Measurements from ENCODE around the gene KIAA1755. TPM values are rescaled to one million over a fixed set of nuclear protein-coding genes. Genes with fewer than 3 reads are reported as not detected.
A peak's percentile ranks its signal among the peaks of the same experiment; 100 is the strongest.

Gene KIAA1755
- total RNA-seq, 1 donor from 2014 or later, result 15.2 TPM

DNA sequence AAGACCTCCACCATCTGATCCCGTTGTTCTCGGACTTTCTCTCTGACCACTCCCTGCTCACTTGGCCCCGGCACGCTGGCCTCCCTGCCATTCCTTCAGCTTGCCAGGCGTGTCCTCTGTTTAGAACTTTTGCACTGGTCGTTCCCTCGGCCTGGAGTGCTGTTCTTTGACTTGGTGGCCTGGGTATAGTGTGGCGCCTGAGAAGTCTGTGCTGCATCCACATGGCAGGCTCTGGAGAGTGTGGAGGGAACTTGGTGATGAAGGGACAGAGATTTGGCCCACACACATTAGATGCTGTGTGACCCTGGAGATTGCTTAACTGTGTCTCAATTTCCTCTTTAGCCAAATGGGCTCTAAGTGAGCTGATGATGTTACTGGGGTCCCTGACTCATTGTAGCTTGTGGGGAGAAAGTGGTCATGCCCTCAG, 82.5 kb downstream of the KIAA1755 start:
- intact Hi-C loops (cut with DNase I), result no loop called here
- Histone ChIP-seq H3K9me3 (no peaks in the 10 kb centered on the region), H3K36me3 (no peaks in the 10 kb centered on the region), H3K27me3 (no peaks in the 10 kb centered on the region), H3K4me3 (no peak overlapping the region), H3K4me1 (peaks cover 0 to 5% of the 10 kb centered on the region in 2 donors), H3K27ac (no peak overlapping the region)
- no peak for DNase-seq (ENCODE audit: low spot score in 2 of 2)
- TF ChIP-seq, protein P1, sequence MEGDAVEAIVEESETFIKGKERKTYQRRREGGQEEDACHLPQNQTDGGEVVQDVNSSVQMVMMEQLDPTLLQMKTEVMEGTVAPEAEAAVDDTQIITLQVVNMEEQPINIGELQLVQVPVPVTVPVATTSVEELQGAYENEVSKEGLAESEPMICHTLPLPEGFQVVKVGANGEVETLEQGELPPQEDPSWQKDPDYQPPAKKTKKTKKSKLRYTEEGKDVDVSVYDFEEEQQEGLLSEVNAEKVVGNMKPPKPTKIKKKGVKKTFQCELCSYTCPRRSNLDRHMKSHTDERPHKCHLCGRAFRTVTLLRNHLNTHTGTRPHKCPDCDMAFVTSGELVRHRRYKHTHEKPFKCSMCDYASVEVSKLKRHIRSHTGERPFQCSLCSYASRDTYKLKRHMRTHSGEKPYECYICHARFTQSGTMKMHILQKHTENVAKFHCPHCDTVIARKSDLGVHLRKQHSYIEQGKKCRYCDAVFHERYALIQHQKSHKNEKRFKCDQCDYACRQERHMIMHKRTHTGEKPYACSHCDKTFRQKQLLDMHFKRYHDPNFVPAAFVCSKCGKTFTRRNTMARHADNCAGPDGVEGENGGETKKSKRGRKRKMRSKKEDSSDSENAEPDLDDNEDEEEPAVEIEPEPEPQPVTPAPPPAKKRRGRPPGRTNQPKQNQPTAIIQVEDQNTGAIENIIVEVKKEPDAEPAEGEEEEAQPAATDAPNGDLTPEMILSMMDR (IDR thresholded peaks at IDR 0.05), result no peak

DNA sequence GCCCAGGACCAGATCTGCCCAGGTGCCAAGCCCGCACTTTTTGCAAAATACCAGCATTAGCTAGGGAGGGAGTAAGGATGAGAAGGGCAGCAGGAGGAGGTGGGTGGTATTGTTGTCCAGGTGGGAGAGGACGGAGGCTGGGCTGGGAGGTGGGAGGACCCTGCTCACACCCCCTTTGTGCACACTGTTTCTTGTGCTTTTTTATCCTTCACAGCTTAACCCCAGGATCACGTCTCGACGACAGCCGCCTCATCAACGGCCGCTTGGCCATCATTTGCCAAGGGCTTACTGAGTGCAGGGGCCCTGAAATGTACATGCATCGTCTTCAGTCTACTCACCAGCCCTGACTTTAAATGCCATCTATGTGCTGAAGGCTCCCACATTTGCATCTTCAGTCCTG, 83.3 kb downstream of the KIAA1755 start:
- Histone ChIP-seq H3K27ac (no peak overlapping the region), H3K27me3 (no peaks in the 10 kb centered on the region), H3K36me3 (no peaks in the 10 kb centered on the region), H3K4me3 (no peak overlapping the region), H3K9me3 (no peaks in the 10 kb centered on the region), H3K4me1 (peaks cover 0 to 5% of the 10 kb centered on the region in 2 donors)
- TF ChIP-seq, protein P1 (IDR thresholded peaks at IDR 0.05), result no peak
- intact Hi-C loops (cut with DNase I), result no loop called here
- DNase-seq (ENCODE audit: low spot score in 2 of 2), result no peak

DNA sequence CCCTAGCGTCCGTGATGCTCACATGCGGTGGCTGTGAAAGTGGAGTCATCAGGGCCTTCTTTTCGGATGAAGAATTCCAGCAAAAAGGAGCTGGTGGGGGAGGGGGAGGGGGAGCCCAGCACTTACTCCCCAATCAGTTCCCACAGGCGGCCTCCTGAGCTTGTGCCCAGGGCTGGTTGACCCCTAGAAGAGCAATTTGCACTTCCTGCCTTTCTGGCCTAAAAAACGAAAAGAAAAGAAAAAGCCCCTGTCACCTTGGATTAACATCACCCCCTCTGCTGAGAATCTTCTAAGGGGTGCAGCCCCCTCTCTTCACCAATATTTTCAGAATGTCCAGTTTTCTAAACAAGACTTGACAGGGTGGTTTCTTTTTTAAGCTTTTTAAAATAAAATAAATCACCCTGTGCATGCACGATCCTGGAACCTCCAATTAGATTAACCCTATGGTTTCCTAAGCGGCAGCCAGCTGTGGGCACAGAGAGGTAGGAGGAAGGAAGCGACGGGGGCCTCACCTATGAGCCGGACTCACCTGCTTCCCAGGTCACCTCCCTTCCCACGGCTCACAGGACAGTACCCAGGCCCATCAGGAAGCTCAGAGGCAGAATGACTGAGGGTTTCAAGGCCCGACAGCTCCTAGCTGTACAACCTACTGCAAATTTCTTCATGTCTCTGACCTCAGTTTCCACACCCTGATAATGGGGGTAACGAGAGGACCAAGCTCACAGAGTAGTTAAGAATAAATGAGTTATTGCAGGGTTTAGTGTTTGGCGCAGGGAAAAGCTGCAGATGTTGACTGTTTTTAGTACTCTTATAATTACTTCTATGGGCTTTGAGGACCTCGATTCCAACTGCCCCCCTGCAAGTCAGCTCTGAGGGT, 85.0 kb downstream of the KIAA1755 start:
- no peak for DNase-seq (ENCODE audit: low spot score in 2 of 2)
- no peaks in the 10 kb centered on the region for H3K9me3 ChIP-seq
- H3K27me3 ChIP-seq, result no peaks in the 10 kb centered on the region
- no peak overlapping the region for H3K27ac ChIP-seq
- TF ChIP-seq, protein P1 (IDR thresholded peaks at IDR 0.05), result no peak
- H3K4me3 ChIP-seq, result no peak overlapping the region
- peaks cover 4 to 5% of the 10 kb centered on the region in 2 donors for H3K4me1 ChIP-seq
- intact Hi-C loops (cut with DNase I), result no loop called here
- no peaks in the 10 kb centered on the region for H3K36me3 ChIP-seq

DNA sequence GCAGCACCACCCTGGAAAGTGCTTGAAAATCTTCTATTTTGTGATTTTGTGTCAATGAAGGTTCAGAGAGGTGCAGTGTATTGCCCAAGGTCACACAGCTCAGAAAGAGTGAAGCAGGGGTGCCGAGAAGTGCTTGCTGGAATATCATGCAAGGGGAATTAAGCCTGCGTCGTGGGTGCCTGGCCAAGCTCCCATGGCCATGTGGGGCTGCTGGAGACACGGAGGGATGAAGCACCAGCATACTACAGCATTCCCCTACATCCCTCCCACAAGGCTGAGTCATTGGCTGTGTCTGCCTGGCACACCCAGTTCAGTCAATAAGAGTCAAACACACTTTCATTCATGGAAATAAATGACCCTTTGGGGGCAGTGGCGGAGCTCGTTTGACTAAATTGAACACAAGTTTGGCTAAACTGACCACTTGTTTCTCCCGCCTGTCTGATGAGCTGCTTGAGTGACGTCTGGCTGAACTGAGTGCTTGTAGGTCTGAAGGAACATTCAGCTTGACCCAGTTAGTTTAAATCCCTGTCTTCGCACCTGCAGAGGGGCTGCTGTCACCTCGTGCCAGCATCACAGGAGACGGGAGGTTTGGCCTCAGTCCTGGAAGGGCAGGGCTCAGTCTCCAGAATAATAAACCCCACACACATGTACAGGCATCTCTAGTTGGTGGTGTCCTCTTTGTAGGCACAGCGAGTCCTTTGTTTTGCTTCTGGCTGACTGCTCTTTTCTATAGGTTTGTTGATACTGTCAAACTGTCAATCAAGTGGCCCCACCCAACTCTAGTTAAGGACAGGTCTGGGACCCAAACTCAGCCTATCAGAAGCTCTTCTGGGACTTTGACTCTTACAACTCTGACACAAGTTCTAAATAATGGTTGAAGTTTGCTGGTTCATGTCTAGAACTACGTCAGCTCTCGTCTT, 87.0 kb downstream of the KIAA1755 start:
- Histone ChIP-seq H3K27me3 (no peaks in the 10 kb centered on the region), H3K4me1 (peaks cover 9 to 12% of the 10 kb centered on the region in 2 donors), H3K9me3 (no peaks in the 10 kb centered on the region), H3K4me3 (no peak overlapping the region), H3K36me3 (no peaks in the 10 kb centered on the region), H3K27ac (peak overlapping the region in 1 of 2 donors; percentile 26)
- intact Hi-C loops (cut with DNase I), result loop anchor here (2.0 kb wide), 1 partner anchor 43 kb away; no protein-coding TSS in a partner anchor
- TF ChIP-seq, protein P1 (IDR thresholded peaks at IDR 0.05), result no peak
- DNase-seq (ENCODE audit: low spot score in 2 of 2), result peak in 1 of 2 donors; percentile 91

DNA sequence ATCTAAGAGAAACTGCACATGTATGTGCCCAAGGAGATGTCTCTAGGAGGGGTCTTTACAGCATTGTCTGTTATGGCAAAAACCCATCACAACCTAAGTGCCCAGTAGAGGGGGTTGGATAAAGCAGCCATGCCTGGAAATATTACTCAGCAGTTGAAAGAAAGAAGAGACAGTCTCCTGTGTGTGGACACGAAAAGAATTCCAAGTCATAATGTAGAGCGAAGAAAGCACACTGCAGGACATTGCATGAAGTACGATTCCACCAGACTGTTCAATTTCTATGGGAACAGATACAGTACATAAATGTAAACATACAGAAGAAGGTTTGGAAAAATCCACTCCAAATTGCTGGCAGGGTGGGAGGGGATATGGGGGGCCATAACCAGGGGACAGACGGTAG, 88.1 kb downstream of the KIAA1755 start:
- TF ChIP-seq, protein P1 (IDR thresholded peaks at IDR 0.05), result no peak
- intact Hi-C loops (cut with DNase I), result loop anchor here (2.0 kb wide), 1 partner anchor 44 kb away; no protein-coding TSS in a partner anchor
- peaks cover 17 to 18% of the 10 kb centered on the region in 2 donors for H3K4me1 ChIP-seq
- no peak for DNase-seq (ENCODE audit: low spot score in 2 of 2)
- H3K4me3 ChIP-seq, result no peak overlapping the region
- no peaks in the 10 kb centered on the region for H3K27me3 ChIP-seq
- H3K36me3 ChIP-seq, result no peaks in the 10 kb centered on the region
- H3K9me3 ChIP-seq, result no peaks in the 10 kb centered on the region
- H3K27ac ChIP-seq, result peak overlapping the region in 1 of 2 donors; percentile 88

Measured in ascending aorta (tissue), 2 donors.